Dendritic cell treated with granulocyte-macrophage colony-stimulating factor and Interleukin-4, amounts not matched to agents 40 ng/mL and 50 ng/mL, for 4 days (primary cell): ENCODE data around the gene TAAR9.

ENCODE experiments used
- H3K27ac Mint-ChIP-seq: one replicate; pipeline ENCODE4 v1.8.0; 2022; ENCODE audit warnings: mild to moderate bottlenecking, mixed read lengths
- H3K27me3 Mint-ChIP-seq: one replicate; pipeline ENCODE4 v1.8.0; 2022; ENCODE audit warnings: mild to moderate bottlenecking, mixed read lengths
- H3K36me3 Mint-ChIP-seq: one replicate; pipeline ENCODE4 v1.8.0; 2022; ENCODE audit warnings: low read depth, mixed read lengths
- H3K4me1 Mint-ChIP-seq: one replicate; pipeline ENCODE4 v1.8.0; 2022; ENCODE audit warnings: low read depth, mixed read lengths
- H3K4me3 Mint-ChIP-seq: one replicate; pipeline ENCODE4 v1.8.0; 2022; ENCODE audit warnings: mild to moderate bottlenecking, moderate library complexity, mixed read lengths
- H3K9me3 Mint-ChIP-seq: one replicate; pipeline ENCODE4 v1.8.0; 2022; ENCODE audit warnings: mixed read lengths
- intact Hi-C: fragments of 100-400 bp; cut with micrococcal nuclease; formaldehyde crosslinking; loops from one replicate; pipeline ENCODE4 v1.15.0; 2022

Gene TAAR9

DNA sequence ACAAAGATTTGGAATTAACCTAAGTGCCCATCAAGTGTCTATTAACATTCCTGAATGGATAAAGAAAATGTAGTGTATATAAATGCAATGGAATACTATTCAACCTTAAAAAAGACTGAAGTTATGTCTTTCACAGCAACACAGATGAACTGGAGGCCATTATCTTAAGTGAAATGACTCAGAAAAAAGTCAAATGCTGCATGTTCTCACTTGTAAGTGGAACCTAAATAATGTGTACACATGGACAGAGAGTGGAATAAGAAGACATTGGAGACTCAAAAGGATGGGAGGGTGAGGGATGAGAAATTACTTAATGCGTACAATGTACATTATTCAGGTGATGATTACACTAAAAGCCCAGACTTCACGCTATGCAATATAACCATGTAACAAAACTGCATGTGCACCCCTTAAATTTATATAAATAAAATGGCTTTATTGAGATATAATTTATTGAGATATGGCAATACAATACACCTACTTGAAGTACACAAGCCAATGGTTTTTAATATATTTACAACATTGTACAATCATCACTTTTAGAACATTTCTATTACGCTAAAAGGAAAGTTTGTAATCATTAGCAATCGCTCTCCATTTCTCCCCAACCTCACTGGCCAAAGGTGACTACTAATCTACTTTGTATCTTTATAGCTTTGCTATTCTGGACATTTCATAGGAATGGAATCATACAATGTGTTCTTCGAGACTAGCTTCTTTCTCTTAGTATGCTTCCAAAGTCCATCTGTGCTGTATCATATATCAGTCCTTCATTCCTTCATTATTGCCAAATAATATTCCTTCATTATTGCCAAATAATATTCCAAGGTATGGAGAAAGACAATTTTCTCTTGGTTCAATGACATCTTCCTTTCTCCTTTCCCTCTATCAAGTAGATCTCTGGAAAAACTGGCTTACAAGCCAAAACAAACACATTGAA is 30.9 kb upstream of the TAAR9 start:
- Mint-ChIP-seq H3K4me1 (peaks cover 64% of the 10 kb centered on the region), H3K9me3 (no peaks in the 10 kb centered on the region), H3K36me3 (peaks cover 82% of the 10 kb centered on the region), H3K27ac (no peak overlapping the region), H3K4me3 (no peak overlapping the region), H3K27me3 (no peaks in the 10 kb centered on the region)
- intact Hi-C loops: no loop called here

DNA sequence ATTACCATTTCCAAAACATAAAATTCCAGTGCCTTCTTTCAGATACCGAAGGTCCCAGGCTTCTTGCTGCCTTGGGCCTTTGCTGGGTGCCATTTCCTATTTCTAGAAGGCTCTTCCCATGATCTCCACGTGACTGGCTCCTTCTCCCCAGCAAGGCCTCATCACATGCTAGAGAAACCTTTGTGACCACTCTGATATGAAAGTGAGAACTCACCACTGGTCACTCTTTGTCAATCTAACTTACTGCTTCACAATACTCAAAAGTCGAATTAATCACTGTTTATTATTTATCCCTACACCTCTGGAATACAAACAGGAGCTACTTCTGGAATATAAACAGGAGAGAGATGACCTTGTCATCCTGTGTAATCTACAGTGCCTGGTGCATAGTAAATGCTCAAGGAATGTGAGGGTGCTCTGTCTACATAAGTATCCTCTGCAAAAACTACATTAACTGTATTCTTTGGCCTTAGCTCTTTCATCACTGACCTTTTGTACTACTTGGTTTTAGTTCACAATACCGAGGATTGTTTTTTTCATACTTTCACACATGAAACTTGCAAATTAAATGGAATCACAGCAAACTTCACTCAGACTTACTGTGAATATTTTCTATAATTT is 26.8 kb upstream of the TAAR9 start:
- no peaks in the 10 kb centered on the region for H3K9me3 Mint-ChIP-seq
- peaks cover 64% of the 10 kb centered on the region for H3K4me1 Mint-ChIP-seq
- H3K36me3 Mint-ChIP-seq: peaks cover 51% of the 10 kb centered on the region
- H3K27ac Mint-ChIP-seq: peak overlapping the region; percentile 76
- peak overlapping the region; percentile 94 for H3K4me3 Mint-ChIP-seq
- H3K27me3 Mint-ChIP-seq: no peaks in the 10 kb centered on the region
- intact Hi-C loops: loop anchor here (2.0 kb wide), 1 partner anchor 21 kb away; no protein-coding TSS in a partner anchor

DNA sequence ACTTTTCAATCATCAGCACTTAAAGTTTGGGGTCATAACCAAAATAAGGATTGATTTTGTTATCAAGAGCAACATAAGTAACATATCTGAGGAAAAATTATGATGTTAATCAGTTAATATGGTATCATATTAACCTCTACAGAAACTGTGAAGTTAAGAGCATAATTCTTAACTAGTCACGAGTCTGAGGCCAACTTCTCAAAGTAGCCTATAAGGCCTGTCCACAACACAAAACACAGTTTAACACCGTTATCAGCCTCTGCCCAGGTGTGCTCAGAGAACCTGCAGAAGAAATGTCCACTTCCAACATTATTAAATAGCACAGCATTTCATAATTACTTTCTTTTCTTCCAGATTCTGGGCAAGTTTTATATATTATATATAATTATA is 26.3 kb upstream of the TAAR9 start:
- intact Hi-C loops: loop anchor here (2.0 kb wide), 1 partner anchor 21 kb away; no protein-coding TSS in a partner anchor
- Mint-ChIP-seq H3K4me3 (peak overlapping the region; percentile 94), H3K4me1 (peaks cover 59% of the 10 kb centered on the region), H3K27ac (peak overlapping the region; percentile 76), H3K27me3 (no peaks in the 10 kb centered on the region), H3K36me3 (peaks cover 46% of the 10 kb centered on the region), H3K9me3 (no peaks in the 10 kb centered on the region)

DNA sequence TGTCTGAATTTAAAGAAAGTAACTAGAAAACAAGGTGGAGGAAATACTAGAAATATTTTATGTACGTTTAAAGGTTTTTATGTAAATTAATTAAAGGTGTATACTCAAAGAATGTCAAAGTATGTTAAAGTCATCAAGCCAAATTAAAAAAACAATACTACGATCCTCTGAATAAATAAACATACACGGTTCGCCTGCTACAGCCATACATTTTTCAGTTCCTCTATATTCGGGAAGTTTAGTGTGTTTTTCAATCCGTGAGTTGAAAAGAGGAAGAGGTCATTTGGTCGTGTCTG is 25.8 kb upstream of the TAAR9 start:
- Mint-ChIP-seq H3K9me3 (no peaks in the 10 kb centered on the region), H3K36me3 (peaks cover 41% of the 10 kb centered on the region), H3K27me3 (peaks cover 2% of the 10 kb centered on the region), H3K4me1 (peaks cover 54% of the 10 kb centered on the region), H3K27ac (peak overlapping the region; percentile 94), H3K4me3 (peak overlapping the region; percentile 94)
- intact Hi-C loops: no loop called here

DNA sequence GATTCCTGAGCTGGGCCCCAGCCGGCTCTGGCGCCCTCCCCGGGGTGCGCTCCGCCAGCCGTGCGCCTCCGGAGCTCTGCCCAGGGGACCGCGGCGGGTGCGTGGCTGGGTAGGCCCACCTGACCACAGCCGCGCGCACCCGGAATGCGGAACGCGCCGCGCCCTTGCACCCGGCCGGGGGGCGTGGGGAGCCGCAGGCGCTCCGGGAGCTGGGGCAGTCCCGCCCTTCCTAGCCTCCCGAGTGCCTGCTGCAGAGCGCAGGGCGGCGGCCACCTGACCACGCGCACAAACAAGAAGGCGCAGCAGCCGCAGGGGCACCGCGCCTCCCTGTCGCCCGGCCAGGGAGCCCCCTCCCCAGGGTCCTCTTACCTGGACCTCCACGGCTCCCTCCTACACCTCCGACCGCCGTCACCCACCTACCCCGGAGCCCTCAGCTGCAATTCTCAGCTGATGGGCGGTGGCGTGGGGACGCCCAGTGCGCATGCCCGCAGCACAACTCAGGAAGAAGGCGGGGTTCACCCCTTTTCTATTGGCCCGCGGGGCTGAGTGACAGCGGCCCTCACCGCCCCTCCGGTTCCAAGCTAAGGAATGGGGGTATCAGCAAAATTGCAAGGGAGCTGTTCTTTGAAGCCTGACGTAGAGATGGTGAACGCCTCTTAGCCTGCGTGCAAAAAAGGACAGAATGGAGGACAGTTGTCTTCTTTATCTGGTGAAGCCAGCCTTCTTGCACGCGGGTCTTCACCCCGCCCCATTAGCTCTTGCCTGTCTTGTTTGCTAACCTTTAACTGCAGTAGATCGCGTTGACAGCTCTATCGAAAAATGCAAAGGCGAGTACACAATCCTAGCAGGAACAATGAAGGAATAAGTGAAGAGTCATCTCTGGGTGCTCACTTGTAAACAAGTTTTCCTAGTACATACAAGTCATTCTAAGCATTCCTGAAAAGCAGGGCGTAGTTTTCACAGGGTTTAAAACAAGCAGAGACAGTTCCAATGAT is 25.1 kb upstream of the TAAR9 start, which contains the start of gene STX7:
Gene STX7 (minus strand): TSS at position 479 of the 995 bp plus-strand sequence. CDS start 9,586 bp downstream, outside the sequence.
- intact Hi-C loops: loop anchor here (1.0 kb wide), 1 partner anchor 301 kb away; the partner anchor contains the start of gene RPS12
- peaks cover 2% of the 10 kb centered on the region for H3K27me3 Mint-ChIP-seq
- H3K27ac Mint-ChIP-seq: peak within 1 kb of the TSS; percentile 94
- H3K4me1 Mint-ChIP-seq: peaks cover 48% of the 10 kb centered on the region
- H3K9me3 Mint-ChIP-seq: no peaks in the 10 kb centered on the region
- H3K36me3 Mint-ChIP-seq: peaks cover 35% of the 10 kb centered on the region
- H3K4me3 Mint-ChIP-seq: peak within 1 kb of the TSS; percentile 94

DNA sequence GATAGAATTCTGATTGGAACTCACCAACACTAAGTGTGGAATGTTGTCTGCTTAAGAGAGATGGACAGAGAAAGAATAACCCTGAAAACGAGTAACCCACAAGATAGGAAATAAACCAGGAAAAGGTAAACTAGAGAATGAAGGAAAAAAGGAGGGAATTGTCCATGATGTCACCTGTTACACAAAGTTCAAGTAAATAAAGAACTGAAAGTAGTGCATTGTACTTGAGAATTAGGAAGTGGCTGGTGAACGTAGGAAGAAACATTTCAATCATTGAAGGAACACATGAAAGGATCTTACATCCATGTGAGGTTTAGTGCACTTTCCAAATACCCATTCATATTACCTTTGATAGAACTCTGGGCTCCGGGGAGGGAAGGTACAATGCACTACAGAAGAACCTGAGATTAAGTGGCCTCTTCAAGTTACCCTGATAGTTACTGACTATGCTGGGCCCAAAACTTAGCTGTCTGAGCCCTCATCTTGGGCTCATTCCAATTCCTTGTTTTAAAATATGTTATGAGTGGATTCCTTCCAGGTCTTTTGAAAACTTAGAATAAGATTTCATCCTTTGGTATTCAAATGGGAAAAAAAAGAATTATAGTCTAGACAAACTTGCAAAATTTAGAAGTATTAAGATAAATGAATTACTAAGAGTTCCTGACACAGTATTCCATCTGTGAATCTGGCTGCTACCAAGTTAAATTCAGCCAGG is 24.1 kb upstream of the TAAR9 start:
- peak overlapping the region; percentile 94 for H3K4me3 Mint-ChIP-seq
- intact Hi-C loops: loop anchor here (1.0 kb wide), 1 partner anchor 300 kb away; the partner anchor contains the start of gene RPS12
- peaks cover 37% of the 10 kb centered on the region for H3K4me1 Mint-ChIP-seq
- peaks cover 2% of the 10 kb centered on the region for H3K27me3 Mint-ChIP-seq
- H3K36me3 Mint-ChIP-seq: peaks cover 24% of the 10 kb centered on the region
- H3K27ac Mint-ChIP-seq: peak overlapping the region; percentile 94
- no peaks in the 10 kb centered on the region for H3K9me3 Mint-ChIP-seq

DNA sequence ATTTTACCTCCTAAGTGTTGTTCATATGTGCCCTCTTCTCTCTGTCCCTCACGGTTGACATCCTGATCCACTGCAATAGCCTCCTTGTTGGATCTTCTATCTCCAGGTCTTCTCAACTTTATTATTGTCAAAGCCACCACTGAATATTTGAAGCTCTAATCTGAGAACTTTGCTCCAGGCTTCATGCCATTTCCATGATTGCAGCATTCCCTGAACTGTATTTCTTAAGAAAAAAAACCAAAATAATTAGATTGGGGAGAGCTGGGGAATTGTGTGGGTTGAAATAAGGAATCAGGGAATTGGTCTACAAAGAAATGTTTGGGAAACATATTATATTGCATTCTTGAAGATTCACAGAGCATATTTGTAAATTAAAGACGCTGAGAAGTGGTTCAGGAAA is 22.7 kb upstream of the TAAR9 start:
- H3K9me3 Mint-ChIP-seq: no peaks in the 10 kb centered on the region
- intact Hi-C loops: no loop called here
- peaks cover 34% of the 10 kb centered on the region for H3K4me1 Mint-ChIP-seq
- no peak overlapping the region for H3K27ac Mint-ChIP-seq
- H3K4me3 Mint-ChIP-seq: no peak overlapping the region
- peaks cover 2% of the 10 kb centered on the region for H3K27me3 Mint-ChIP-seq
- H3K36me3 Mint-ChIP-seq: peaks cover 17% of the 10 kb centered on the region

DNA sequence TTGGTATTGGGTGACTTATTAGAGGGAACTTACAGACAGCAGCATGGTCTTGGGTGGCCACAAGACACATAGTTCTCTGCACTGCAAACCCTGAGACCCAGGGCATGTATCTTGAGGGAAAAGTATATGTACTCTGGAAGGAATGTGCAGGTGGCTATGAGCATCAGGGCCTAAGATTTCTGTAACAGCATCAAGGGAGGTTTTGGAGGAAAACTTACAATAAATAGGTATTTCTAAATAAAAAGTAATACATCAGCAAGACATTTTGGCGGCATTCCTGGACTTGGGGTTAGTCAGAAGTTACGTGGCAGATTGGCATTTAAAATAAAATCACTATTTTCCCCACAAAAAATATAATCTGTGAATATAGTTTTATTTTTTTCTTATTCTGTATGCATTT is 17.1 kb upstream of the TAAR9 start:
- Mint-ChIP-seq H3K9me3 (no peaks in the 10 kb centered on the region), H3K4me3 (no peak overlapping the region), H3K4me1 (no peaks in the 10 kb centered on the region), H3K36me3 (no peaks in the 10 kb centered on the region), H3K27ac (no peak overlapping the region), H3K27me3 (peaks cover 4% of the 10 kb centered on the region)
- intact Hi-C loops: no loop called here

DNA sequence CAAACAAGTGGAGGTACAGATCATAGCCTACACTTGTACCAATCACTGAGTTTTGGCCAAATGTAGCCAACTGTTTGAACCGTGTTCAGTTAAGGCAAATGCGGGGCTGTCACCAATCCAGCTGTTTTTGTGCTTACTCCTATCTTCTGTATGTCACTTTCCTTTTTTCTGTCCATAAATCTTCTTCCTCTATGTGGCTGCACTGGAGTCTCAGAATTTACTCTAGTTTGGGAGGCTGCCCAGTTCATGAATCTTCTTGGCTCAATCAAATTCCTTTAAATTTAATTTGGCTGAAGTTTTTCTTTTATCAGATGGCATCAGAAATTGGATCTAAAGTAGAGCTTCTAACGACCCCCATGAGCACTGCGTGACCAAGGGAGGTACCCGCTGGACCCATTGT is 13.4 kb upstream of the TAAR9 start:
- Mint-ChIP-seq H3K9me3 (no peaks in the 10 kb centered on the region), H3K27me3 (peaks cover 8% of the 10 kb centered on the region), H3K4me3 (no peak overlapping the region), H3K36me3 (no peaks in the 10 kb centered on the region), H3K4me1 (no peaks in the 10 kb centered on the region), H3K27ac (no peak overlapping the region)
- intact Hi-C loops: no loop called here

DNA sequence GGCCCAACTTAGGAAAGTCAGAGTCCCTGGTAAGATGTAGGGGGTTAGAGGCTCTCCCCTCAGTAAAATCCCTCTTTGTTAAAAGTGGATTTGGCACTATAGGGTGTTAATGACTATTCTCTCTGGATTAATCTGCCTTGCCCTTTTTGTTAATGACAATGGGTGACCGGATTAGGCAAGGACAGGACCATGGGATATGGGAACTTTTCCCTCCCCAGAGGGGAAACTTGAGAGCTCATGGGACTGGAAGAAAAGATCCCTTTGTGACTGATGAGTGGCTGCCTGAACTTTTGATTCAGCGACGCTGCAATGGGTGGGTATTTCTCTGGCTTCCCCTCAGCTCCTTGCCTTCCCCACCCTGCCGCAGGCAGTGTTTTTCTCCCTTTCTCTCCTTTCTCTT is 12.2 kb upstream of the TAAR9 start:
- Mint-ChIP-seq H3K4me1 (peaks cover 4% of the 10 kb centered on the region), H3K27me3 (peaks cover 8% of the 10 kb centered on the region), H3K9me3 (no peaks in the 10 kb centered on the region), H3K4me3 (no peak overlapping the region), H3K27ac (no peak overlapping the region), H3K36me3 (no peaks in the 10 kb centered on the region)
- intact Hi-C loops: no loop called here

DNA sequence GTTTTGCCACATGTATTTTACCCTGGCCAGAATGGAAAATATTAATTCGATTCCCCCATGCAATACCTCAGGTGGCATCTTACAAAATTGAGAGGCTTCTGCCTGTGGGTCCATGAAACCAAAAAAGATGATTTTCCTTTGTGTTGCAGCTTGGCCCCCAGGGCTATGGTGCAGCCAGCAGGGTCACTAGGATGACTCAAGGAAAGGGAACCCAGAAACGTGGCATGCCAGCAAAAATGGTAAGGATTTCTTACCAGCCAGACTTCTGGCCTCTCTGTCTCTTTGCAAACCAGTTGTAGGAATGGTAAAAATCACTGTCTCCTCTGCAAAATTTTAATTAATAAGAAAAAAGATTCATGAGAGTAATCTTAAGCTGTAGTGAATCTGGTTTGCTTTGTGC is 11.6 kb upstream of the TAAR9 start:
- peaks cover 8% of the 10 kb centered on the region for H3K27me3 Mint-ChIP-seq
- intact Hi-C loops: no loop called here
- H3K4me1 Mint-ChIP-seq: peaks cover 4% of the 10 kb centered on the region

DNA sequence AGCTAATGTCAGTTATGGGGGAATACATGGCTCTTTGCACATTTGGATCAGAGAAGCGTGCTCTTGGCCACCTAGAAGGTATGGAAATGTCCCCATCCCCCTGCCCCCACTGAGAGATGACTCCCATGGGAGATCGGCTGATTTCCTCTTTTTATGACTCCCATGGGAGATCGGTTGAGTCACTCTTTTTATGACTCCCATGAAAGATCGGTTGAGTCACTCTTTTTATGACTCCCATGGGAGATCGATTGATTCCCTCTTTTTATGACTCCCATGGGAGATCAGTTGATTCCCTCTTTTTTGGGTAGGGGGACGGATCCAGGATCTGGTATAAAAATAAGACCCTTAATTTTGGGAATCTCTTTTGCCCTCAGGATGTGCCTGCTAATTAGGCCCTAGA is 10.3 kb upstream of the TAAR9 start:
- H3K27ac Mint-ChIP-seq: no peak overlapping the region
- no peaks in the 10 kb centered on the region for H3K36me3 Mint-ChIP-seq
- intact Hi-C loops: no loop called here
- peaks cover 4% of the 10 kb centered on the region for H3K4me1 Mint-ChIP-seq
- no peaks in the 10 kb centered on the region for H3K9me3 Mint-ChIP-seq
- H3K27me3 Mint-ChIP-seq: peaks cover 8% of the 10 kb centered on the region
- no peak overlapping the region for H3K4me3 Mint-ChIP-seq

More for the DNA sequence above, 11.6 kb upstream of the TAAR9 start:
- Mint-ChIP-seq H3K4me3 (no peak overlapping the region), H3K9me3 (no peaks in the 10 kb centered on the region), H3K27ac (no peak overlapping the region), H3K36me3 (no peaks in the 10 kb centered on the region)
